ENCODE measurements around the gene VGLL4.
A peak's percentile ranks its signal among the peaks of the same experiment; 100 is the strongest.

VGLL4 gene

GRCh38 chr3:11613851-11614487, 29.7 kb downstream of the VGLL4 start:
- TF ChIP-seq POLR2A (IDR thresholded peaks at IDR 0.05; ENCODE audit: low read depth, low read length), result no peak
- no peak for DNase-seq (ENCODE audit: insufficient read length, low spot score)
- FAIRE-seq, result no peak

GRCh38 chr3:11613319-11613718, 30.4 kb downstream of the VGLL4 start:
- no peak for DNase-seq (ENCODE audit: insufficient read length, low spot score)
- no peak for FAIRE-seq
- no peak for TF ChIP-seq POLR2A (IDR thresholded peaks at IDR 0.05; ENCODE audit: low read depth, low read length)

GRCh38 chr3:11612515-11613188, 31.1 kb downstream of the VGLL4 start:
- DNase-seq (ENCODE audit: insufficient read length, low spot score) (no peak), FAIRE-seq (no peak)

GRCh38 chr3:11611341-11611799, 32.3 kb downstream of the VGLL4 start:
- no peak for FAIRE-seq
- no peak for DNase-seq (ENCODE audit: insufficient read length, low spot score)
- TF ChIP-seq POLR2A (IDR thresholded peaks at IDR 0.05; ENCODE audit: low read depth, low read length), result no peak

More at GRCh38 chr3:11612515-11613188, 31.1 kb downstream of the VGLL4 start:
- TF ChIP-seq POLR2A (IDR thresholded peaks at IDR 0.05; ENCODE audit: low read depth, low read length), result no peak

- no peak for TF ChIP-seq POLR2A (IDR thresholded peaks at IDR 0.05; ENCODE audit: low read depth, low read length)
- DNase-seq (ENCODE audit: insufficient read length, low spot score), result no peak
- no peak for FAIRE-seq
Measured at GRCh38 chr3:11610700-11611275, 32.9 kb downstream of the VGLL4 start.

- FAIRE-seq (peak; percentile 15), DNase-seq (ENCODE audit: insufficient read length, low spot score) (no peak)
- no peak for TF ChIP-seq POLR2A (IDR thresholded peaks at IDR 0.05; ENCODE audit: low read depth, low read length)
Measured at GRCh38 chr3:11610044-11610671, 33.6 kb downstream of the VGLL4 start.

- no peak for DNase-seq (ENCODE audit: insufficient read length, low spot score)
- no peak for FAIRE-seq
- TF ChIP-seq POLR2A (IDR thresholded peaks at IDR 0.05; ENCODE audit: low read depth, low read length), result no peak
Measured at GRCh38 chr3:11609481-11609880, 34.2 kb downstream of the VGLL4 start.

GRCh38 chr3:11607816-11608215, 35.9 kb downstream of the VGLL4 start:
- no peak for FAIRE-seq

GRCh38 chr3:11606865-11607440, 36.8 kb downstream of the VGLL4 start:
- no peak for FAIRE-seq
- TF ChIP-seq POLR2A (IDR thresholded peaks at IDR 0.05; ENCODE audit: low read depth, low read length), result no peak

More at GRCh38 chr3:11607816-11608215, 35.9 kb downstream of the VGLL4 start:
- DNase-seq (ENCODE audit: insufficient read length, low spot score), result no peak
- TF ChIP-seq POLR2A (IDR thresholded peaks at IDR 0.05; ENCODE audit: low read depth, low read length), result no peak

GRCh38 chr3:11606090-11606784, 37.5 kb downstream of the VGLL4 start:
- TF ChIP-seq POLR2A (IDR thresholded peaks at IDR 0.05; ENCODE audit: low read depth, low read length), result no peak
- DNase-seq (ENCODE audit: insufficient read length, low spot score), result no peak
- no peak for FAIRE-seq

More at GRCh38 chr3:11606865-11607440, 36.8 kb downstream of the VGLL4 start:
- DNase-seq (ENCODE audit: insufficient read length, low spot score), result no peak

- no peak for FAIRE-seq
- TF ChIP-seq POLR2A (IDR thresholded peaks at IDR 0.05; ENCODE audit: low read depth, low read length), result no peak
- no peak for DNase-seq (ENCODE audit: insufficient read length, low spot score)
Measured at GRCh38 chr3:11605398-11605797, 38.3 kb downstream of the VGLL4 start.

GRCh38 chr3:11604139-11604892, 39.4 kb downstream of the VGLL4 start:
- no peak for FAIRE-seq
- DNase-seq (ENCODE audit: insufficient read length, low spot score), result no peak
- TF ChIP-seq POLR2A (IDR thresholded peaks at IDR 0.05; ENCODE audit: low read depth, low read length), result no peak

GRCh38 chr3:11603628-11604027, 40.1 kb downstream of the VGLL4 start:
- TF ChIP-seq POLR2A (IDR thresholded peaks at IDR 0.05; ENCODE audit: low read depth, low read length), result no peak
- no peak for FAIRE-seq
- DNase-seq (ENCODE audit: insufficient read length, low spot score), result no peak
